Measurements from ENCODE around the gene CAMK4. TPM values are rescaled to one million over a fixed set of nuclear protein-coding genes. Genes with fewer than 3 reads are reported as not detected.

CAMK4 gene
- total RNA-seq, 1 experiment from 2014 or later, result 10.6 TPM

GRCh38 chr5:111384220-111384619 lies 160.0 kb downstream of the CAMK4 start:
- peaks cover 4% of the 10 kb centered on the region; the same call in 1 of the 2 replicates for H3K4me1 Mint-ChIP-seq
- no peak for ATAC-seq

GRCh38 chr5:111385051-111385450 lies 160.9 kb downstream of the CAMK4 start:
- DNase-seq (ENCODE audit: low spot score) (no peak), ATAC-seq (no peak)
- Mint-ChIP-seq H3K36me3 (no peaks in the 10 kb centered on the region), H3K4me3 (no peak overlapping the region), H3K9me3 (no peaks in the 10 kb centered on the region), H3K4me1 (peaks cover 4% of the 10 kb centered on the region; the same call in 1 of the 2 replicates), H3K27me3 (ENCODE audit: low read depth) (no peaks in the 10 kb centered on the region), H3K27ac (no peak overlapping the region)
- ChIA-PET POLR2A (no interaction called here), CTCF (no interaction called here)
- TF ChIP-seq FOXJ3 (CRISPR knock-in tag; IDR thresholded peaks at IDR 0.05; ENCODE audit: borderline replicate concordance) (no peak), MXD4 (CRISPR knock-in tag; IDR thresholded peaks at IDR 0.05; ENCODE audit: borderline replicate concordance) (no peak), IRF2 (CRISPR knock-in tag; IDR thresholded peaks at IDR 0.05; ENCODE audit: borderline replicate concordance, low read depth) (no peak), ZNF532 (CRISPR knock-in tag; IDR thresholded peaks at IDR 0.05; ENCODE audit: borderline replicate concordance) (no peak), PRDM15 (CRISPR knock-in tag; IDR thresholded peaks at IDR 0.05) (no peak), ZNF416 (CRISPR knock-in tag; IDR thresholded peaks at IDR 0.05) (no peak), ZBTB21 (CRISPR knock-in tag; IDR thresholded peaks at IDR 0.05; ENCODE audit: borderline replicate concordance) (no peak), SMAD3 (CRISPR knock-in tag; IDR thresholded peaks at IDR 0.05; ENCODE audit: borderline replicate concordance) (no peak), NFATC4 (CRISPR knock-in tag; IDR thresholded peaks at IDR 0.05) (no peak), OVOL2 (CRISPR knock-in tag; IDR thresholded peaks at IDR 0.05; ENCODE audit: borderline replicate concordance) (no peak), GRHL2 (CRISPR knock-in tag; IDR thresholded peaks at IDR 0.05; ENCODE audit: insufficient replicate concordance, severe bottlenecking) (no peak), ZNF219 (CRISPR knock-in tag; IDR thresholded peaks at IDR 0.05; ENCODE audit: borderline replicate concordance) (no peak)

More at GRCh38 chr5:111384220-111384619, 160.0 kb downstream of the CAMK4 start:
- POLR2A ChIA-PET, result no interaction called here
- Mint-ChIP-seq H3K27ac (no peak overlapping the region), H3K4me3 (no peak overlapping the region), H3K27me3 (ENCODE audit: low read depth) (no peaks in the 10 kb centered on the region), H3K36me3 (no peaks in the 10 kb centered on the region), H3K9me3 (no peaks in the 10 kb centered on the region)
- no peak for DNase-seq (ENCODE audit: low spot score)
- no peak for TF ChIP-seq GTF2I (CRISPR knock-in tag; conservative IDR thresholded peaks at IDR 0.05)
- no peak for TF ChIP-seq TEAD1 (CRISPR knock-in tag; IDR thresholded peaks at IDR 0.05)
- TF ChIP-seq ZNF416 (CRISPR knock-in tag; IDR thresholded peaks at IDR 0.05), result no peak
- TF ChIP-seq ZMAT4 (CRISPR knock-in tag; IDR thresholded peaks at IDR 0.05), result no peak
- TF ChIP-seq FOXP1 (CRISPR knock-in tag; IDR thresholded peaks at IDR 0.05; ENCODE audit: borderline replicate concordance), result no peak
- TF ChIP-seq CTCF (IDR thresholded peaks at IDR 0.05), result no peak
- TF ChIP-seq CDX4 (CRISPR knock-in tag; IDR thresholded peaks at IDR 0.05; ENCODE audit: borderline replicate concordance), result no peak
- TF ChIP-seq USF1 (CRISPR knock-in tag; IDR thresholded peaks at IDR 0.05), result no peak
- no peak for TF ChIP-seq MAX (CRISPR knock-in tag; IDR thresholded peaks at IDR 0.05)
- CTCF ChIA-PET, result no interaction called here
